Subcutaneous adipose tissue (tissue), 4 donors: ENCODE measurements around the gene TNFRSF6B. TPM values are rescaled to one million over a fixed set of nuclear protein-coding genes. Genes with fewer than 3 reads are reported as not detected.

Experiments used
- CTCF ChIP-seq: fragments of 450-650 bp; IDR thresholded peaks from one replicate; pipeline ENCODE4 v1.5.1; 2016; ENCODE audit warnings: low read depth, mild to moderate bottlenecking, control low read depth, antibody characterized with exemption, moderate library complexity
- small RNA-seq: library from RNA; depleted of rRNA; stranded (forward); fragments of <200 nt; gene quantifications from one replicate; pipeline ENCODE3, GENCODE V24; 2016
- total RNA-seq, 4 donors: library from RNA; depleted of rRNA; stranded (reverse); fragments of >200 nt; gene quantifications; one replicate each; pipeline ENCODE4 v1.1.0, GENCODE V29; 2016

Gene TNFRSF6B
- total RNA-seq, 4 donors from 2014 or later = 1.1 to 41.6 (median 10.8) TPM

- TF ChIP-seq CTCF = no peak
These were observed 51.2 kb downstream of the TNFRSF6B start for GRCh38 chr20:63747622-63748069.

Small RNA genes within 50 kb of the gene (small RNA-seq; reads per million reads assigned to genes)
- gene LIME1 (not detected), gene TNFRSF6B (not detected)

Other genes with a start within 250 kb of the TNFRSF6B start
- gene KCNQ2, start 224.0 kb upstream of the TNFRSF6B start, total RNA-seq = not detected
- not detected for gene EEF1A2, start 197.6 kb upstream of the TNFRSF6B start, total RNA-seq
- gene PPDPF, start 175.9 kb upstream of the TNFRSF6B start, total RNA-seq = 100 to 1,000 TPM in 1 of 4 donors, 10 to 100 TPM in 3; 46.9 to 135 (median 63.2) TPM
- gene PTK6, start 159.3 kb upstream of the TNFRSF6B start, total RNA-seq = under 1 TPM in 3 of 4 donors, not detected in 1; 0.38 to 0.68 (median 0.66) TPM
- not detected for gene SRMS, start 148.9 kb upstream of the TNFRSF6B start, total RNA-seq
- under 1 TPM in 1 of 4 donors, not detected in 3; 0.75 TPM for gene FNDC11, start 142.5 kb upstream of the TNFRSF6B start, total RNA-seq
- 10 to 100 TPM in 3 of 4 donors, 1 to 10 TPM in 1; 4.9 to 35.2 (median 10.5) TPM for gene HELZ2, start 122.4 kb upstream of the TNFRSF6B start, total RNA-seq
- 10 to 100 TPM in 1 of 4 donors, 1 to 10 TPM in 3; 3.6 to 12.8 (median 5.1) TPM for gene GMEB2, start 69.6 kb upstream of the TNFRSF6B start, total RNA-seq
- 1 to 10 TPM; 2.4 to 6.4 (median 4.7) TPM for gene STMN3, start 43.2 kb upstream of the TNFRSF6B start, total RNA-seq
- 10 to 100 TPM; 11.6 to 32.8 (median 22.9) TPM for gene RTEL1, start 38.3 kb upstream of the TNFRSF6B start, total RNA-seq
- gene ARFRP1, start 11.3 kb downstream of the TNFRSF6B start, total RNA-seq = 10 to 100 TPM; 21.9 to 39.4 (median 31.5) TPM
- gene ZGPAT, start 11.4 kb downstream of the TNFRSF6B start, total RNA-seq = 10 to 100 TPM; 13.9 to 20.0 (median 16.6) TPM
- gene LIME1, start 40.0 kb downstream of the TNFRSF6B start, total RNA-seq = 10 to 100 TPM in 1 of 4 donors, 1 to 10 TPM in 3; 1.6 to 16.6 (median 4.8) TPM
- gene SLC2A4RG, start 43.1 kb downstream of the TNFRSF6B start, total RNA-seq = 100 to 1,000 TPM in 1 of 4 donors, 10 to 100 TPM in 2, 1 to 10 TPM in 1; 8.6 to 126 (median 28.9) TPM
- gene ZBTB46, start 134.6 kb downstream of the TNFRSF6B start, total RNA-seq = 10 to 100 TPM in 1 of 4 donors, 1 to 10 TPM in 3; 5.7 to 45.2 (median 7.4) TPM
- not detected for gene ABHD16B, start 164.8 kb downstream of the TNFRSF6B start, total RNA-seq
- gene TPD52L2, start 168.6 kb downstream of the TNFRSF6B start, total RNA-seq = 100 to 1,000 TPM; 110 to 165 (median 152) TPM
- 10 to 100 TPM; 24.3 to 47.5 (median 35.1) TPM for gene DNAJC5, start 198.5 kb downstream of the TNFRSF6B start, total RNA-seq